GM19468 (cell line): Measurements from ENCODE around the gene SMIM7.
"Not testable (repeated sequence)": the region's sequence is repeated elsewhere in the genome, so short reads cannot be mapped to it uniquely, and the experiment has no call there.

Experiments used
- ATAC-seq: cut with Tn5 transposase; IDR thresholded peaks from one replicate; pipeline ENCODE4 v1.9.1; 2021; ENCODE audit warnings: mild to moderate bottlenecking, moderate library complexity, moderate number of reproducible peaks; ENCODE audit not compliant: unreplicated experiment; ENCODE audit errors: extremely low read depth

SMIM7 gene

DNA sequence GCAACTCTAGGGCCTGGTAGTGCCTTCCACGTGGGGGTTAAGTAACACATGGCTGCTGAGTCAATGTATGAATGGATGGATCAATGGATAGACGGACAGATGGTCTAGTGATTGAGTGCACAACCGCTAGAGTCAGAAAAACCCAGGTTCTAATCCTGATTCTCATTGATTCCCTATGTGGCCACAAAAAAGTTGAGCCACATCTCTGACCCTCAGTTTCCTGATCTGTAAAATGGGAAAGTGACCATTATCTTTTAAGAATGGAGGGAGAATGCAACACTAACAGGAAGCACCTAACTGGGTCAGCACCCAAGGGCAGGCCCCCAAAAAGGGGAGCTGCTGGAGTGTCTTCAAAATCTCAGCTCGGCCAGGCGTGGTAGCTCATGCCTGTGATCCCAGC lies 2.6 kb downstream of the SMIM7 start:
- no peak for ATAC-seq

DNA sequence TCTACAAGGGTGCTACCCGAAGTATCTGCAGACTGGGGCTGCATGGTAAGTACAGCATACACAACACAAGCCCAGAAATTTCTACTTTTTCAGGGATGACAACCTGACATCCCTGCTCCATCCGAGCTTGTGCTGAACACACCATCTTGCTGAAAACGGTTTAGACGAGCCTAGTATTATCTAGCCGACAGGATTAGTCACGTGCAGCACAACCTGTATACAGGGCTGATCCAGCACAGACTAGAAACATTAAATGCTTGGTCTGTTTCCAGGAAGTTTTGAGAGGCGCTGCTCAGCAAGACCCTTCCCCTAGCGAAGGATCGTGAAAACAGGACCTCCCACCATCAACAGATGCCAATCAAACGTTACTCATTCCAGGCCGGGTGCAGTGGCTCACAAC lies 4.2 kb downstream of the SMIM7 start:
- ATAC-seq, result no peak

DNA sequence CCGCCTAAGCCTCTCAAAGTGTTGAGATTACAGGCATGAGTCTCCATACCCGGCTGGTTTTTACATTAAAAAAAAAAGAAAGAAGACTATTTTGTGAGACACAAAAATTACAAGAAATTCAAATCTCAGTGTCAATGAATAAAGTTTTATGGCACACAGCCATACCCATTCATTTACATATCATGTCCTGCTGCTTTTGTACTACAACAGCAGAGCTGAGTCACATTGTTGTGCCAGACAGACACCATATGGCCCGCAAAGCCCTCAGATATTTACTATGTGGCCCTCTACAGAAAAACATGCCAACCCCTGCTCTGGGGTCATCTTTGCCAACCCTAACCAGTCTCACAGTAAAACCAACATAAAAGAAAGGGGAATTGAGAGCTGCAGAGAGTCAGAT lies 5.3 kb downstream of the SMIM7 start:
- no peak for ATAC-seq

DNA sequence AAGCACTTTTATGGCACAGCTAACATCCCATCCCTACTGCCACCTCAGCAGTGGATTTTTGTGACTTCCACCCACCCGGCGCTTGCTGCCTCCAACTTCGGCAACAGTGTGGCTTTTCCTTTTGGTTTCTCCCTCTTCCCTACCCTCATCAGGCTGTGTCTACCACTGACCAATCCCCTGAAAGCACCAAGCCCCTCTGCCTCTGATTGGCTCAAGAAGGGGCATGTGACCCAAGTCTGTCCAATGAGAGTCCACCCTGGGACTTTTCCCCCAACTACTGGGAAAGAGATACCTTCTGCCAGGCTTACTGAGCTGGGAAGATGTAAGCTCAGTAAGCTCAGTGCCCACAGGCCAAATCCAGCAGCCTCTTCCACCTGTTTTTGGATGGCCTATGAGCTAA lies 5.8 kb downstream of the SMIM7 start:
- ATAC-seq, result no peak

DNA sequence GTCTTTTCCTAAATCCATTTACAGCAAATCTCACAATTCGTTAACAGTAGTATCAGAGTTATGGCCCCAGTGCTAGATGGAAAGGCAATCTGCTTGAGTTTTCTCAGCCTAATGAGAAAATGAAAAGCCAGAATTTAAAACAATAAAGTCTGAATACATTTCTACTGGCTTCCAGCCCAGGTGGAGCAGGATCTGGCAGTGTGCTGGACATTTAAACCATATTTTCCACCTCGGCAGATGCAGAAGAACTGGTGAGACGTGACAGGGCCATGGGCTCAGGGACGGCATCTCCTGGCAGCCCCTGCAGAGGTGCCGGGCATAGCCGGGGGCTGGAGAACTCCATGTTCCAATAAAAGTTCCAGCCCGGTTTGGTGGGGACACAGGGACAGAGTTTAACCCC lies 7.1 kb downstream of the SMIM7 start:
- ATAC-seq, result no peak

DNA sequence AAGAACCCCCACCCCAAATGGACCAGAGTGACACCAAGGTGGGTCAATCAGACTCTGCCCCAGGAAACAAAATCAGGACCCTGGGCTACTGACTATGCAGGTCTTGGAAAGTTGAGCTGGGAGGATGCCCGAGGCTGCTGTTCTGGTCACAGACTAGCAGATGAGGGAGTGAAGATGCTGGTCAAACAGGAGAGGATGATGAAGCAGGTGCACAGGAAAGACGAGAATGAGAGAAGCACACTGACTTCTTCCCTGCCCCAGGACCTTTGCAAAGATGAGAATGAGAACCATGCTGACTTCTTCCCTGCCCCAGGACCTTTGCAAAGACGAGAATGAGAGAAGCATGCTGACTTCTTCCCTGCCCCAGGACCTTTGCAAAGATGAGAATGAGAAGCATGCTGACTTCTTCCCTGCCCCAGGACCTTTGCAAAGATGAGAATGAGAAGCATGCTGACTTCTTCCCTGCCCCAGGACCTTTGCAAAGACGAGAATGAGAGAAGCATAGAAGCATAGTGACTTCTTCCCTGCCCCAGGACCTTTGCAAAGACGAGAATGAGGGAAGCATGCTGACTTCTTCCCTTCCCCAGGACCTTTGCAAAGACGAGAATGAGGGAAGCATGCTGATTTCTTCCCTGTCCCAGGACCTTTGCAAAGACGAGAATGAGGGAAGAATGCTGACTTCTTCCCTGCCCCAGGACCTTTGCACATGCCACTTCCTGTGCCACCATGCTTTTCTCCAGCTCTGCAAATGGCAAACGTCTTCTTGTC lies 8.3 kb downstream of the SMIM7 start:
- ATAC-seq, result not testable (repeated sequence)

DNA sequence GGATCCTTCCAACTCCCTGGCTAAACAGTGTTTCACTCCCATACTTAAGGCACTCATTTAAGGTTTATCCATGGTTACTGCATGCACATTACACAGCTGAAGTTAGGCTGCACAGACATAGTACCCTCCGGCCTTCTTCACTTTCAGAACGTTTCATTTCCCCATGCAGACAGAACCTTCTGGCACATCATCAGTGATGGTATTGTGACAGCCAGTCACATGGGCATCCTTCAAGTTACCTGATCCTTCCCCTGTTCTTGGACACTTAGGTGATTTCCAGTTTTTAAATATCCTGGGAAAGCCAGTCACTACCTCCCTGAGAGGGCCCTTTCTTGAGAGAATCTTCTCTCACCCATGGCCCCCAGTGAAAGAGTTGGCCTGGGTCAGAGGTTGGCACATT lies 9.1 kb downstream of the SMIM7 start:
- ATAC-seq, result no peak

DNA sequence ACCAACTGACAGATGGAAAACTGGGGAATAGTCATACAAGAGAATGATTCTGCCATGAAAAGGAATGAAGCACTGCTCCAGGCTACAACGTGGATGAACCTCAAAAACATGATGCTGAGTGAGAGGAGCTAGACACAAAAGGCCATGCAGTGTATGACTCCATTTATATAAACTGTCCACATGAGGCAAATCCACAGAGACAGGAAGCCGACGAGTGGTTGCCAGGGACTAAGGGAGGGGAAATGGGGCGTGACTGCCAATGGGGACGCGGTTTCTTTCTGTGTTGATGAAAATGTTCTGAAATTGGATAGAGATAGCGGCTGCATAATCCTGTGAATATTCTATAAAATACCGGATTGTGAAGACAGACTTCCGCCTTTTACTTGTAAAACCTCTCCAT lies 10.2 kb downstream of the SMIM7 start:
- ATAC-seq, result no peak

DNA sequence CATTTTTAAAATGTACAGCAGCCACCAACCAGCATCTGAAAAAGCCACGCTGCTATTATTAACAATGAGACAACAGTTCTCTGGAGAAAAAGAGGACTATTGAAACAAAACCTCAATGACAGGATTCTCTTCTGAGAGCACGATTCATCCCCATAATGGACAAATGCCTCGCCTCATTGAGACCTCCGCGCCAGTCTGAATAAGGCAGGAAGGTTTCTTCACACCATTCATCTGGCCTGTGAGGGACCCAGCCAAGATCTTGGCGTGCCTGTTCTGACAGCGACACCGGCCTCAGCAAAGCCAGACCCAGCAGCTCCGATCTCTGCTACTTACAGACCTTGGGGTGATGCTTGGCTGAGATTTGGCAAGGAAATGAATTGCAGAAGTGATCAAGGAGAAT lies 14.8 kb downstream of the SMIM7 start:
- no peak for ATAC-seq

DNA sequence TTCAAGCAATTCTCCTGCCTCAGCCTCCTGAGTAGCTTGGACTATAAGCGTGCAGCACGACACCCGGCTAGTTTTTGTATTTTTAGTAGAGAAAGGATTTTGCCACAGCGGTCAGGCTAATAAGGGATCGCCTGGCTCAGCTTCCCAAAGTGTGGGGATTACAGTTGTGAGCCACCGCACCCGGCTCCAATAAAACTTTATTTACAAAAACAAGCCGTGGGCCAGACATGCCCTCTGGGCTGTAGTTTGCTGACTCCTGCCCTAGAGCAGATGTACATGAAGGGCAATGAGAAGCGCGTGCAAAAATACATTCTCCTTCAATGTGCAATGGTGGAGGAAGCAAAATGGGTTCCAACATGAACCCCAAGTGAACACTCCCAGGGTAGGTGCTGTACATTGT lies 18.2 kb downstream of the SMIM7 start:
- no peak for ATAC-seq

DNA sequence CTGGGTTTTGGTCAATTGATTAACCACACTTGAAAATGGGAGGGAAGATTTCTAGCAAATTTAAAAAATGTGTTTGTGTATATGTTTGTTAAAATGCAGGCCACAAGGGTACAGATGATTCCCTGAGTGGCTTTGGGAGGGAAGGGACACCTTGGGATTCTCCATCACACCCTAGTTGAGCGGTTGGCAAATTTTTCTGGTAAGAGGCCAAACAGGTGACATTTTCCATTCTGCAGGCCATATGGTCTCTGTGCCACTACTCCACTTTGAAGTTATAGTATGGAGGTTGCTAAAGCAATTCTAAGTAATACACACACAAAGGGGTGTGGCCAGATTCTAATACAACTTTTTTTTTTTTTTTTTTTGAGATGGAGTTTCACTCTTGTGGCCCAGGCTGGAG lies 19.0 kb downstream of the SMIM7 start:
- no peak for ATAC-seq

DNA sequence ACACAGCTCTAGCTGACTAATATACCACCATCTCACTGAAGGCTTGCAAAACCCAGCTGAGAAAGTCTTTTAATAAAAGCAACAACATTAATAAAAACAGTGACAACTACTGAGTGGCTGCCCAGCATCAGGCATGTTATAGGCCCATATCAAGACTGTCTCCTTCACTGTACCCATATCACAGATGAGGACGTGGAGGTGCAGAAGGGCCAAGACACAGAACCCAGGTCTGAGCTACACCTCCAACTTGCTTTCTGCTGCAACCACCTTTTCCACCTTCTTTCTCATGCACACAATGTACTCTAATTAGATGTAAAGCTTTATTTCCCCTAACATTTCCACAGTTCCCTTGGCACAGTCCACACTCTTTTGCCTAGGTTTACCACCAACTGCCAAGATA lies 21.3 kb downstream of the SMIM7 start:
- no peak for ATAC-seq

DNA sequence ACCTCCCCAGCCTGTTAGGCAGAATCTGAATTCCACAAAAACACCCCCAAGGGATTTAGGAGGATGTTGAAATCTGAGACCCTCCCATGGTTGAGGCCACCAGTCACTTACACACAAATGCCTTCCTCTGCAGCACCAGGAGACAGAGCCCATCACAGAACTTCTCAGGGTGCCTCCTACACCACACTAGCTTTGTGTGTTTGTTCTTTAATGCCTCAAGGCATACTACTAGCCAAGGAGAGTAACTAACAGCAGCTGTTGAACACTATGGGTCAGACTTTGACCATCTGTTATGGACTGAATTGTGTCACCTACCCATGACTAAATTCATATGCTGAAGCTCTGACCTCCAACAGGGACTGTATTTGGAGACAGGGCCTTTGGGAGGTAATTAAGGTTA lies 22.4 kb downstream of the SMIM7 start:
- ATAC-seq, result no peak

DNA sequence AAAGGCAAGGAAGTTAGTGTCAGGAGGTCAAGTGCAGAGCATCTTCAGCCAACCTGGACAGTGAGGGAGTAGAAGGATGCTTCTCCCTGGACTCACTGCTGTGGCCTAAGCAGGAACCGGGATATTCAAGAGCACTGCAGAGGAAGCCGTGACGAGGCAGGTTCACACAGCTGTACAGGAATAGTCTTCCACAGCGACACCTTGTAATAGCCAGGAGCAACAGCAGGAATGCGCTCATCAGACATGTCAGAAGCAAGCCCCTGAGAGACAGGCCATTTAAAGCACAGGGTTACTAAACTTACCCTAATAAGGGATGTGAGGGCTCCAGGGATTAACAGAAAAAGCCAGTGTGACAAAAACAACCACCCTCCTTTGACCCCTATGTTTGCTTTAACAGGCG lies 28.5 kb downstream of the SMIM7 start:
- no peak for ATAC-seq

DNA sequence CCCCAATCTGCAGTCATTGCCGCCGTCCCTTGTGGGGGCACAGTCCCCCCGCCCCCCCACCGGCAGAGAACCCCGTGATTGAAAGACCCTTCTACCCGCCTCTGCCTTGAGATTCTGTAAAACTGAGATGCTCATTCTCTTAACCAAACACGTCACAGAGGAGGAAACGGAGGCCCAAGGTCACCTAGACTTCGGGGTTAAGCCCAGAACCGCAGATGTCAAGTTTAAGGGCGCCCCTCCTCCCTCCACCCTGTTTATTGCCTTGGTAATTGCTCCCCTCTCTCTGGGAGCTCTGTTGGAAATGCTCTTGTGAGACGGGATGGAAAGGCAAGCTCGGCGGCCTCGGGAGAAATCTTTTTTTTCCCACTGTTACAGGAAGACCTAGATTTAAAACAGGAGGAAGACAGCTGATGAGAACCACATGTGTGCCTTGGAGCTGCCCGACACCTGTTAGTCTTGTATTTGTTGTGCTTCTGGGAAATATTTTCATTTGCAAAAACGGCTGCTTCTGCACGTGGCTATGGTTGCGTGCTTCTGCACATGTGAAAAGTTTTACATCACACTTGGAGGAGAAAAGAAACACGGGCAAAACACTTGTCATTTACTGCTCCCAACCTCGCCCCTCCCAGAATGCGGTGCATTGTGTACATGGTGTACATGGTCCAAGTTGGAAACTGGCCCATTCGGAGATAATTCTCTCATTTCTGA lies 30.8 kb downstream of the SMIM7 start:
- ATAC-seq, result no peak

DNA sequence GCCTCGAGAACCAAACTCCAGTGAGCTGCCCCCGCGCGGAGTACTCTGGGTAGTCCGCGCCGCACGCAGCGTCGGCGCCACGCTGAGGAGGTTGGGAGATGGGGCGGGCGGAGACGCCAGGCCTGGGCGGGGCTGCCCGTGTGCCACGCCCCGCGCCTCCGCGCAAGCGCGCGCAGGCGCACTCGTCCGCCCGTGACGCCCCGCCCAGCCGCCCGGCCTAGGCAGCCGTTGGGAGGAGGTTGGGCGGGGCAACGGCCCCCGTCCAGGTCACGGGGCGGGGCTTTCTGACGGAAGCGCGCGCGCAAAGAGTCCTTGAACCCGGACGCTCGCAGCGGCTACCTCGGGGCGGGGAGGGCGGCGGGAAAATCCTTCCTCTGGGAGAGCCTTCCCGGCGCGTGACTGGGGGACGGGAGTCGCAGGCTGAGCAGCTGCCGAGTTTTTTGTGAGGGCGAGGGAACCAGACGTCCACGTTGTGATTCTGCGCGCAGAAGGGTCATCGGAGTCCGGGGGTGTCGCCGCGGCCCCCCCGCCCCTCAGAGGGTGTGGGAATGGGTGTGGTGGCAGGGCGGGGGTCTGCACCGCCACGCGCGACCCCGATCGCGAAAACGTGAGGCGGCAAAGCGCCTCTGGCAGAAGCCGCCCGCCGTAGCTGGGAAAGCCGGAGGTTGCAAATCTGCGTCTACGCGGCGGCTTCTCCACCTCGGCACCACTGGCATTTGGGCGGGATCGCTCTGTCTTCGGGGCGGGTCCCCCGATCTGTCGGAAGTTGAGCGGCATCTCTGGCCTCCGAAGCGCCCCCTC lies 31.6 kb downstream of the SMIM7 start, which contains the start of gene MED26:
Gene MED26 (minus strand): TSS at position 22 of the 801 bp plus-strand sequence. CDS start 261 bp downstream, outside the sequence.
- ATAC-seq, result peak; percentile 66

DNA sequence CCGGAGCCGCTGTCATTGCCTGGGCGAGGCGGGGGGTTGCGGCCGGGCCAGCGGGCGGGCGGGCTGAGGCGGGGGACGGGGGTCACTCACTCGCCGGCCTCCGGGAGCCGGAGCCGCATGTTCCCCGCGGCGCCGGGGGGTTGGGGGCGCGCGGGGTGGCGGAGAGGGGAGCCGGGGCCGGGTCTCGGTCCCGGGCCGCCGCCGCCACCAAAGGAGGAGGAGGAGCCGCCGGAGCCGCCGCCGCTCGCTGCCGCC lies 32.1 kb downstream of the SMIM7 start:
- no peak for ATAC-seq

DNA sequence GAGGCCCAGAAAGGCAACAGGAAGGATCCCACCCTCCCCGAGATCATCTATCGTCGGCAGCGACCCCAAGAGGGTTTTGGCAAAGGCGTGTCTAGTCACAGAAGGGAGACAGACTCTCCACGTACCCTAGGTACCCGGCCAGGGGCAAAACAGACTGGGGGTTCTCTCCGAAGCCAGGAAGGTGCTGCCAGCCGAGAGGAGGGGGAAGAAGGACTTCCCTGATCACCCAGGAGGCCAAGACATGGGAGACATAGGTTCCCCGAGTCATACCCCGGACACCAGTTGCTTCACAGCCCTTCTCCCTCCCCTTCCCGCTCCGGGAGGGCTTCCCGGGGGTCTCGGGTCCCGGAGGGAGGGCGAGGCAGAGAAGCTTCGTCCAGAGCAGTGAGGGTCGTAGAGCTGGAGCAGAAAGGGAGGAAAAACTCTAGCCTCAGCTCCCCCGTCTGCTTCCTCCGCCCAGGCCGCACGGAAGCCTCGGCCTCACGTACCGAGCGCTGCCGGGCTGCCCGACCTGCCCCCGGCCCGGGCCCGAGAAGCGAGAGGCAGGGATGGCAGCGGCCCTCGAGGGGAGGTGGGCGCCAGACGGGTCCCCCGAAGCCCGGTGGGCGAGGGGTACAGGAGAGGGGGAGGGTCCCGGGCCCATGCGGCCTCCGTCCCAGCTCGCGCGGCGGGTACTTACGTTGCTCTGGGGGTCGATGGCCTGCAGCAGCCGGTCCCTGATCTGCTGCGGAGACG lies 32.6 kb downstream of the SMIM7 start:
- no peak for ATAC-seq

DNA sequence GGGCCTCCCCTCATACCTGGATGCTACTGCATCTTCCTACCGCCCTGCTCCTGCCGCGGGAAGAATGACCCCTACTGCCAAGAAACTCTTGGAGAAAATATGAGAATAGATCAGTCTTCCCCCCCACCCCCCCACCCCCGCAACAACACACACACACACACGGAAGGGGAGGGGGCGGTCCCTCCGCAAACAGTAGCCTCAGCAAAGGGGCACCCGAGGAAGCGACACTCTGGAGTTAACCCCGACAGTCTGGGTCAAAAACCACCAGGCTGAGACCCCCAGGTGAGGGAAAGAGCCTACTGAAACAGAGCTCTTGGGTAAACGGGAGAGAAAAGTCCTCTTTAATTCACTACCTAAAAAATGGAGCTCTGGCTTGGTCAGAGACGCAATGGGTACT lies 33.1 kb downstream of the SMIM7 start:
- no peak for ATAC-seq

DNA sequence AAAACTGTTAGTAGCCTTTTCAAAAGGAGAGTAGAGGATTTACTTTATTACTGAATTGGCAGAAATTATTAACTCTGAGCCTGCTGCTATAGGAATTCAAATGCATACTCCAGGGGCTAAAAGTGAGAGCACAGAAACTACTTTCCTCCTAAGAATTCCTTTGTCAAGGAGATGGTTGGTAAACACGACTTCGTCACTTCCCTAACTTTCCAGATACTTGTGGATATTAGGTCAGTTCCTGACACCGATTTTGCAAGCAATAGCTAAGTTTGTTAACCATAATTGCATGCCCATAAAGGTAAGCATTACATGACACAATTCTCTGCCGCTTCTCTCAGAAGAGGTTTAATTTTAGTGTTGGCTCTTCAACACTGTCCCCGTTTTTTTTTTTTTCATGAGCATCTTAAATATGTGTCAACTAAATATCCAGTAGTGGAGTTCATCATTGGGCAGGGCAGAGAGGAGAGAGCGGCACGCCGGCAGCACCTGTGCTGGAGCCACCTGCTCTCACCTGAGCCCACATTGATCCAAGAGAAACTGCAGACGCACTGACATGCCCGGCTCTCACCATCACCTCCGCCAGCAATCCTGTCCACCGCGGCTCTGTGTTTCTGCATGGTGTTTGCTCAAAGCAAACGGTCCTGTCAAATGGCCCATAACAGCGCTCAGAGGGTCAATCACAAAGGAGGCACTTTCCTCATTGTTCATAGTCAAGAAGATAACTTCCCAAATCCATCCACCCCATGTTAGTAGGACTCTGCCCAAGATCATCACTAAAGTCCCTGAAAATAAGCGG lies 34.6 kb downstream of the SMIM7 start:
- ATAC-seq, result no peak
